MM.1S (cell line): ENCODE measurements around the gene FAM219A.

Experiments used
- CTCF ChIP-seq: fragments of 300-600 bp; sonication (generic); IDR thresholded peaks from 2 replicates; pipeline ENCODE4 v1.5.1; 2016; ENCODE audit warnings: antibody characterized with exemption, low read length, mixed read lengths
- EZH2 ChIP-seq: fragments of 300-600 bp; sonication (generic); optimal IDR thresholded peaks from 2 replicates; pipeline ENCODE3; 2017; ENCODE audit warnings: low read depth, mild to moderate bottlenecking, antibody characterized with exemption, low read length, mixed read lengths
- EZH2phosphoT487 ChIP-seq: fragments of 300-600 bp; sonication (generic); IDR thresholded peaks from 2 replicates; pipeline ENCODE4 v1.6.1; 2018; ENCODE audit warnings: antibody characterized with exemption, low read length

GRCh38 chr9:34450644-34451043, 7.7 kb downstream of the FAM219A start:
- TF ChIP-seq CTCF (no peak), EZH2phosphoT487 (no peak), EZH2 (no peak)
